ENCODE results near the gene GAPDH.
A peak's percentile ranks its signal among the peaks of the same experiment; 100 is the strongest.
"Not testable (repeated sequence)": the region's sequence is repeated elsewhere in the genome, so short reads cannot be mapped to it uniquely, and the experiment has no call there.

Gene GAPDH

DNA sequence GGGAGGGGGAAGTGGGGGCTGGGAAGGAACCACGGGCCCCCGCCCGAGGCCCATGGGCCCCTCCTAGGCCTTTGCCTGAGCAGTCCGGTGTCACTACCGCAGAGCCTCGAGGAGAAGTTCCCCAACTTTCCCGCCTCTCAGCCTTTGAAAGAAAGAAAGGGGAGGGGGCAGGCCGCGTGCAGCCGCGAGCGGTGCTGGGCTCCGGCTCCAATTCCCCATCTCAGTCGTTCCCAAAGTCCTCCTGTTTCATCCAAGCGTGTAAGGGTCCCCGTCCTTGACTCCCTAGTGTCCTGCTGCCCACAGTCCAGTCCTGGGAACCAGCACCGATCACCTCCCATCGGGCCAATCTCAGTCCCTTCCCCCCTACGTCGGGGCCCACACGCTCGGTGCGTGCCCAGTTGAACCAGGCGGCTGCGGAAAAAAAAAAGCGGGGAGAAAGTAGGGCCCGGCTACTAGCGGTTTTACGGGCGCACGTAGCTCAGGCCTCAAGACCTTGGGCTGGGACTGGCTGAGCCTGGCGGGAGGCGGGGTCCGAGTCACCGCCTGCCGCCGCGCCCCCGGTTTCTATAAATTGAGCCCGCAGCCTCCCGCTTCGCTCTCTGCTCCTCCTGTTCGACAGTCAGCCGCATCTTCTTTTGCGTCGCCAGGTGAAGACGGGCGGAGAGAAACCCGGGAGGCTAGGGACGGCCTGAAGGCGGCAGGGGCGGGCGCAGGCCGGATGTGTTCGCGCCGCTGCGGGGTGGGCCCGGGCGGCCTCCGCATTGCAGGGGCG is at the start of gene GAPDH:
GAPDH (plus strand) TSS at position 595 of the 772 bp plus-strand sequence. CDS start 316 bp downstream, outside the sequence.
- peak; percentile 99 for DNase-seq

DNA sequence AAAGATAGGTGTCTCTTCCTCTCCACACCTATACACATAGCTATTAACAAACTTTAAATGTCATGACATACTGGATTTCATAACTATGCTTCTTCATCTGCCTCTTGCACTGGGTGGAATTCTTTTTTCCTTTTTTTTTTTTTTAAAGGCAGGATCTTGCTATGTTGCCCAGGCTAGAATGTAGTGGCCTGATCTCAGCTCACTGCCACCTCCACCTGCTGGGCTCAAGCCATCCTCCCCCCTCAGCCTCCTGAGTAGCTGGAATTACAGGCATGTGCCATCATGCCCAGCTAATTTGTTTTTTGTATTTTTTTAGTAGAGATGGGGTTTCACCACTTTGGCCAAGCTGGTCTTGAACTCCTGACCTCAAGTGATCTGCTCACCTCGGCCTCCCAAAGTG is 46.1 kb upstream of the GAPDH start:
- DNase-seq, result no peak

DNA sequence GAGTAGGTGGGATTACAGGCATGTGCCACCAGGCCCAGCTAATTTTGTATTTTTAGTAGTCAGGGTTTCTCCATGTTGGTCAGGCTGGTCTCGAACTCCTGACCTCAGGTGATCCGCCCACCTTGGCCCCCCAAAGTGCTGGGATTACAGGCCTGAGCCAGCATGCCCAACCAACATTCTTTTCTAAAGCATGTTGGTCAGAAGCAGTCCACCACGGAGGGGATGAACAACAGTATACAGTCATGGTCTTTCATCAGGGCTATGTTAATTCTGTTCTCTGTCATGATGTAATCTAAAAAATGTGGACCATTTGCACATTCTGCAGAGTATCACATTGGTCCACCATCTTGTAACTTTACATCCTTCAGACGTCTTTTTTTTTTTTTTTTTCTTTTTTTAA is 44.9 kb upstream of the GAPDH start:
- peak; percentile 14 for DNase-seq

DNA sequence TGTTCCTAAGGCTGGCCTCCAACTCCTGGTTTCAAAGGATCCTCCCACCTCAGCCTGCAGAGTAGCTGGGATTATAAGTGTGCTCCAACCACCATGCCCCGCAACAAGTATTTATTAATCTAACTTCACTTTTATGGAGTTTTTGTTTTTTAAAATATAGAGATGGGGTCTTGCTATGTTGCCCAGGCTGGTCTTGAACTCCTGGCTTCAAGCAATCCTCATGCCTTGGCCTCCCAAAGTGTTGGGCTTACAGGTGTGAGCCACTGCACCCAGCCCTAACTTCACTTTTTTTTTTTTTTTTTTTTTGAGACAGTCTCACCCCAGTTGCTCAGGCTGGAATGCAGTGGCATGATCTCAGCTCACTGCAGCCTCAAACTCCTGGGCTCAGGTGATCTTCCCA is 43.6 kb upstream of the GAPDH start:
- DNase-seq, result not testable (repeated sequence)

DNA sequence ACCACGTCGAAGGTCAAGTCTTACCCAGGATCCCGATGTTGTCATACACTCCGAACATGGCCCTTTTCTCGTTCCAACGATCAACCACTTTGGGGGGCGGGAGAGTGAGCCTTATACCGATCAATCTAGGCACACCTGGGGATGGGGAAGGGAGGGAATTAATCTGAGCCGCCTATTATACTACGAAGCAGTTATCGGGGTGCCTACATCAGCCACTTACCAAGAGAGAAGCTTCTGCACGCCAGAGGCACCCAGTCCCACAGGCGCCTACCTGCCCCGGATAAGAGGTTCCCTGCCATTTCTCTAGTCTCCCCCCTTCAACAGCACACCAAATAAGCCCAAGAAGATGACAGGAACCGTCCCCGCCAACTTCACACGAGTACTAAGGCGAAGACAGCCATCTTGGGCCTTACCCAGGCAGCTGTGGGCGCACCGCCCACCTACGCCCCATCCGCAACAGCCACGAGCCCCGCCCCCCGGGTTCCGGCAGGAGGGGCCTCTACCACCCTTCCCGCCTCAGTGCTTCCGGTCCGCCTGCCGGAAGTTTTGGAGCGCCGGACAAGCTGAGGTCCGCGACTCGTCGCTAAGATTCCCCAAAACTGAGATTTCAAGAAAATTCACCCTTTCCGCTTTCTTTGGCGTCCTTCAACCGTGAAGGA is 41.4 kb upstream of the GAPDH start, which contains the start of gene MRPL51:
MRPL51 (minus strand) TSS at position 425 of the 659 bp plus-strand sequence; CDS start at position 299, 126 bp downstream.
- peak; percentile 95 for DNase-seq

DNA sequence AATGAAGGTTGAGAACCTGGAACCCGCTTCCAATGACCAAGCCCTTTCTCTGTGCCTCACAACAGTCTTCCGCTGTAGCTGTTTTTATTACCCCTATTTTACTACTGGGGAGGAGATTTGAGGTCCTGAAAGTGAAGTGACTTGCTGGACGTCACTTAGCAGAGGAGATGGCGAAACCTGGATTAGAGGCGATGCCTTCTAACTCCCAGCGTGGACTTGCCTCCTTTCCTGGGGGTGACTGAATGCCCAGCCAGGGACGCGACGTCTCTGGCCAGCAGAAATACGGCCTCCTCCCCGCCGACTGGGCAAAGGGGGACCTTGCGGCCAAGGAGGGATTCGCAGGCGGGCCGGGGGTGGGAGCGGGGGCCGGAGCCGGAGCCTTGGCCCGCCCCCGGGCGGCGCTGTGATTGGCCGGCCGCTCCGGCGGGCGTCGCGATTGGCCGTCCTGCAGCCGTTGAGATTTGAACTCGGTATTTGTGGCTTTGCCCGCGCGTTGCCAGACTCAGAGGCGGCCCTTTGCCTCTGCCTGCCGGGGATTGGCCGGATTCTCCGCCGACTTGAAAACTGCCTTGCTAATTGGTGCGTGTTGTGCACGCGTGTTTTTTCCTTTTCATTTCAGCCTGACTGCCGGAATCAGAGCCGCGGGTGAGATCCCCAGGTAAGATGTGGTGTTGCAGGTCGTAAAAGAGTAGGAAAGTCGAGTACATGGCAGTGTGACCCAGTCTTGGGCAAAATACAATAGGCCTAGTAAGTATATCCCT is 40.6 kb upstream of the GAPDH start, which contains the start of gene NCAPD2:
NCAPD2 (plus strand) TSS at position 606 of the 761 bp plus-strand sequence. CDS start 997 bp downstream, outside the sequence.
- peak; percentile 97 for DNase-seq

DNA sequence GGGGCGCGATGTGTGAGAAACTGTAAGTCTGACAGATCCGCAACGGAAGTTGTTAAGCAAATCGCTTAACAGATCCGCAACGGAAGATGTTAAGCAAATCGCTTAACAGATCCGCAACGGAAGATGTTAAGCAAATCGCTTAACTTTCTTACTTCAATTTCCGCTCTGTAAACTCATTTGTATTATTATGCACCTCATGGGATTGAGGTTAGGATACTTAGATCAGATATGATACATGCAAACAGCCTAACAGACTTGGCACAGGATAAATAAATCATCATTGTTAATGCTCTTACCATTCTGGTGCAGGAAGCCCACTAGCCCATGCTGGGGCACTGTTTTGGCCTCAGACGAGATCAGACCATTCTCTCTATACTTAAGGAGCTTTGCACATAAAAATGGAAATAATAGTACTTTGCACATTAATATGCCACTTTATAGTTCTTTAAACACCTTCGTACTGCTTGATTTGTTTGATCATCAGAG is 40.0 kb upstream of the GAPDH start:
- no peak for DNase-seq

DNA sequence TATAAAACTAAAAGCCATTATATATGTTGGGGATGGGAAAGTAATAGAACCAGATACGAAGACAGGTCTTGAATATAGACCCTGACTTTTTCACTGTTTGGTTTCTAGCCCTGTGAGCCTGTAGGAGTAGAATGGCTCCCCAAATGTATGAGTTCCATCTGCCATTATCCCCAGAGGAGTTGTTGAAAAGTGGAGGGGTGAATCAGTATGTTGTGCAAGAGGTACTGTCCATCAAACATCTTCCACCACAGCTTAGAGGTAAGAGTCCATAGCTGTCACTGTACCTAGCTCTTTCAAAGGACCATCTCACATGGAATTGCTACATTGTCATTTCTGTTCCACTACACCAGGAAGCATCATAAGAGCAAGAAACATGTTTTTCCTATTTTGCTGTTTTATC is 39.3 kb upstream of the GAPDH start:
- no peak for DNase-seq

DNA sequence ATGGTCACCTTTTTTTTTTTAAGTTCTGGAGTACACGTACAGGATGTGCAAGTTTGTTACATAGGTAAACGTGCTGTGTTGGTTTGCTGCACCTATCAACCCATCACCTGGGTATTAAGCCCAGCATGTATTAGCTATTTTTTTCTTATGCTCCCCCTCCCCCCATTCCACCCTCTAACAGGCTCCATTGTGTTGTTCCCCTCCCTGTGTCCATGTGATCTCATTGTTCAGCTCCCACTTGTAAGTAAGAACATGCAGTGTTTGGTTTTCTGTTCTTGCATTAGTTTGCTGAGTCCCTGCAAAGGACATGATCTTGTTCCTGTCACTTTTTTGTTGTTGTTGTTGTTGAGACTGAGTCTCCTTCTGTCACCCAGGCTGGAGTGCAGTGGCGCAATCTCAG is 37.0 kb upstream of the GAPDH start:
- not testable (repeated sequence) for DNase-seq

DNA sequence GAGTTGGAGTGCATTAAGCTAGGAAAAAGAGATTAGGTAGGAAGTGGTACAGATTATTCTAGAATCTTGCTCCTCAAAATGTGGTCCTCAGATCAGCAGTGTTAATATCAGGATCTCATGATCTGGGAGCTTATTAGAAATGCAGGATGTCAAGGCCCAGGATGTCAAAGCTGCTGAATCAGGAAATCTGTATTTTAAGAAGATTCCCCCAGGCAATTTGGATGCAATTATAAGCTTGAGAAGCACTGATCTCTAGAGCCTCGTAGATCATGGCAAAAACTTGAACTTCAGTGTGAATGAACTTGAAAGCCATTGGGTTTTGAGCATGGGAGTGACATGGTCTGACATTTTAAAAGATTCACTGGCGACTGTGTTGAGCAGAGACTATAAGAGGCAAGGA is 33.9 kb upstream of the GAPDH start:
- DNase-seq, result no peak

DNA sequence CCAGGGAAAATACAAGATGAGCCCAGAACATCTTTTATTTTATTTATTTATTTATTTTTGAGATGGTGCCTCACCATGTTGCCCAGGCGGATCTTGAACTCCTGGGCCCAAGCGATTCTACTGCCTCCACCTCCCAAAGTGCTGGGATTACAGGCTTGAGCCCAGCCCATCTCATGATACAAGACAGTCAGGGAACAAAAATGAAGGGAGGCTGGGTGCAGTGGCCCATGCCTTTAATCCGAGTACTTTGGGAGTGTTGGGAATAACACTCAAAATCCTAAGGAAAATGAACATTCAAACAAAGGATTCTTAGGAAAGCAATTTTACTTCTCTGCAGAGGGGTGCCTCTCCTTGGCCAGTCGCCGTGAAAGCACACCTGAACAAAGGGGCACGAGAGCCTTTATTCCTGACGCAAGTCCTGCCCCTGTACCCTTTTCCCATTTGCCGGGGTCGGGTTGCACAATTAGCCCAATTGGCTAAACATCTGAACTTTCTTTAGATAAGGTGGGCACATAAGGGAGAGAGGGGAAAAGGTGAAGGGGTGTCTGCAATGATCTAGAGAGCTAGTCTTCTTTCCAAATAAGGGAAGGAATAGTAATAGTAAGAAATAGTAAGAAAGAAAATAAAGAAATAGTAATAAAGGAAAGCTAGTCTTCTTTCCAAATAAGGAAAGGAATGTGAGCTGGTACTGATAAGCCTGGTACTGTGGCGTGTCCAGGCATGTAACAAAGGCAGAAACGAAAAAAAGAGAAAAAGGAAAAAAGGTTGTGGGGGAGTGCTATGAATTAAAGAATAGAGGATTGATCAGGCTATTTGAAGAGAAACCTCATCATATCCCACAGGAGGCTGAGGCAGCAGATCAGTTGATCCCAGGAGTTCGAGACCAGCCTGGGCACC is 27.0 kb upstream of the GAPDH start:
- peak; percentile 20 for DNase-seq

DNA sequence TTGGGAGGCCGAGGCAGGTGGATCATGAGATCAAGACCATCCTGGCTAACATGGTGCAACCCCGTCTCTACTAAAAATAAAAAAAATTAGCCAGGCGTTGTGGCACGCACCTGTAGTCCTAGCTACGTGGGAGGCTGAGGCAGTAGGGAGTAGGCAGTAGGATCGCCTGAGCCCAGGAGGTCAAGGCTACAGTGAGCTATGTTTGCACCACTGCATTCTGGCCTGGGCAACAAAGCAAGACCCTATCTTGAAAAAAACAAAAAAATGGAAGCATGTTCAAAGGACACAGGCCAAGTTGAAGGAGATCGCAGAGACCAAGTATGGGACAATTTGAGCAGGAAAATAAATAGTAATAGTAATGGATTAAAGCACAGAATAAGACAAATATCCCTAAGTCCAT is 26.2 kb upstream of the GAPDH start:
- DNase-seq, result no peak

DNA sequence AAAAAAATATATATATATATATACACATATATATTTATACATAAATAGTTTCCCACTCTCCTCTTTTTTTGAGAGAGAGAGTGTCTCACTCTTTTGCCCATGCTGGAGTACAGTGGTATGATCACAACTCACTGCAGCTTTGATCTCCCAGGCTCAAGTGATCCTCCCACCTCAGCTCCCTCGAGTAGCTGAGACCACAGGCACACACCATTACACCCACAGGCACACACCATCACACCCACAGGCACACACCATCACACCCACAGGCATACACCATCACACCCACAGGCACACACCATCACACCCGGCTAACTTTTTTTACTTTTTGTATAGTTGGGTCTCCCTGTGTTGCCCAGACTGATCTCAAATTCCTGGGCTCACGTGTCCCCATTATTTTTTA is 14.1 kb upstream of the GAPDH start:
- DNase-seq, result no peak

DNA sequence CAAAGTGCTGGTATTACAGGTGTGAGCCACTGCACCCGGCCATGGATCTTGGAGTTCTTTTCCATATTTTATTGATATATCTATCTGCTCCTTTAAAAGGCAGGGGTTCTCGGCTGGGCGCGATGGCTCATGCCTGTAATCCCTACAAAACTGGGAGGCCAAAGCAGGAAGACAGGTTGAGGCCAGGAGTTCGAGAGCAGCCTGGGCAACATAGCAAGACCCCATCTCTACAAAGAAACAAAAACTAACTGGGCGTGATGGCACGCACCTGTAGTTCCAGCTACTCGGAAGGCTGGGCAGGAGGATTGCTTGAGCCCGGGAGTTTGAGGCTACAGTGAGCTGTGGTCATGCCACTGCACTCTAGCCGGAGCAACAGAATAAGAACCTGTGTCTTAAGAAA is 12.1 kb upstream of the GAPDH start:
- no peak for DNase-seq

DNA sequence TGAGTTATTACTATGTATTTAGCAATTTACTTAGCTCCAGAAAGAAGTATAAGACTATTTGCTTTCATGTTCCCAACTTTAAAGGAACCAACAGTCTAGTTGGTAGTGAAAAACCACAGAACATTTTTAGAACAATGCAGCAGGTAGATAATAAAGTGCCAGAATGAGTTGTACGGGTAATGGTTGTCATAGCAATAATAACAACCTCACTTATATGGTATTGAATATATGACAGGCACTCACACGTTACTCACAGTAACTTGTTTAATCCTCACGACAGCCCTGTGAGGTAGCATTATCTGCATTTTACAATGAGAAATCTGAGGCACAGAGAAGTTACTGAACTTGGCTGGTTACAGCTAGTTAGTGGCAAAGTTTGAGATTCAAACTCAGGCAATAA is 10.6 kb upstream of the GAPDH start:
- DNase-seq, result no peak

DNA sequence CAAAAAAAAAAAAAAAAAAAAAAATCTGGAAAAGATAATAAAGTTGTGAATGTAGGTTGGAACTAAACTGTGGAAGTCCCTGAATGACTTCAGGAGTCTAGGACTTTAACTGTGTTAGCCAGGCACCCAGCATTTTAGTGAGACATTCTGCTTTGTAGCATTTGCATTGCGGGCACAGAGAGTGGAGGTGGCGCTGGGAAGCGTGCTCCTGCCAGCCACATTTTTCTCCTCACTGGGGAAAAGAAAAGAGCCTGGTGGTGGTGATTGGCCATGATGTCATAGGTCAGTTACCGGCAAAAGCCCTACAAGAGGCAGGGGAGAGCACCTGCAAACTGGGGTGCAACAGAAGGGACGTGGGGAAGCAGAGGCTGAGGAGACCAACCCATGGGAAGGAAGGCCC is 9.7 kb upstream of the GAPDH start:
- DNase-seq, result no peak

DNA sequence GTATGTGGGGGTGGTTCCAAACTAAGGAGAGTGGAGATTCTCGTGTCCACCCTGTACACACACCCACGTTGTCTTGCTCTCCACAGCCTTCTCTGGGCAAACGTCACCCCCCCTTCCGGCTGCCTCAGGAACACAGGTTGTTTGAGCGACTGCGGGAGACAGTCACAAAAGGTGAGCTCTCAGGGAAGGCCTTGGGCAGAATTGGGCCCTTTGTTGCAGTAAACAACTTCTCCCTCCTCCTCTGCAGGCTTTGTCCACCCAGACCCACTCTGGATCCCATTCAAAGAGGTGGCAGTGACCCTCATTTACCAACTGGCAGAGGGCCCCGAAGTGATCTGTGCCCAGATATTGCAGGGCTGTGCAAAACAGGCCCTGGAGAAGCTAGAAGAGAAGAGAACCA is 8.1 kb upstream of the GAPDH start:
- DNase-seq, result no peak

DNA sequence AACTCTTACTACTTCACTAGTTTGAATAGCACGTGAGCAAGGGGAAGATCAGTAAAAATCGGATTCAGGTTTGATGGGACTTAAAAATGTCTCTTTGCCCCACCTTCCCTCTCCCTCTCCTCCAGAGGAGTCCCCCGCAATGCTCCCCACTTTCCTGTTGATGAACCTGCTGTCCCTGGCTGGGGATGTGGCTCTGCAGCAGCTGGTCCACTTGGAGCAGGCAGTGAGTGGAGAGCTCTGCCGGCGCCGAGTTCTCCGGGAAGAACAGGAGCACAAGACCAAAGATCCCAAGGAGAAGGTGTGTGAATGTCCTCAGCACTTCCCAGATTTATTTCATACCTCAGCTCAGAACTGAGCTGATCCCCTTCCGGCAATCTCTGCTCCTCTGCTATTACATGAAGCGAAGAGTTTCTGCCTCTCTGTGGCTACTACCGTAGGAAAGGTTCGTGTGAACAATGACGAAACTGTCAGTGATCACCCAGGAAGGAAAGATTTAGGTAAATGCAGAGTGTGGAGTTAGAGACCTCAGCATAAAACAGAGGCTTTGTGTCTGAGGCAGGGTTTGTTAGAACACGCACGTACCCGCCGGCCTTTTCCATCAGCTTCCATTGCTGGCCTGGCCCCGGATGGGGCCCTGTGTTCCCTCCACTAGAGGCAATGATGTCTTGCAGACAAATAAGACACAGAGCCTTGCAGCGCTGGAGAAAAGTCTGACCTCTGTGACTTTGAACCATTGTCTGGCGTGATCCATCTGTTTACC is 7.4 kb upstream of the GAPDH start:
- no peak for DNase-seq

DNA sequence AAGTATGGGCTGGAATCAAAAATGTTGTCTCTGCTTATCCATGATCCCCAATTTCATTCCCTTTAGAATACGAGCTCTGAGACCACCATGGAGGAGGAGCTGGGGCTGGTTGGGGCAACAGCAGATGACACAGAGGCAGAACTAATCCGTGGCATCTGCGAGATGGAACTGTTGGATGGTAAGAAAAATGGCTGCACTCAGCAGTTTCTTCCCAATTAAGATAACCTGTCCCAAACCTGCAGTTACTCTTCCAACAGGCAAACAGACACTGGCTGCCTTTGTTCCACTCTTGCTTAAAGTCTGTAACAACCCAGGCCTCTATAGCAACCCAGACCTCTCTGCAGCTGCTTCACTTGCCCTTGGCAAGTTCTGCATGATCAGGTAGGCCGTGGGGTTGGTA is 6.6 kb upstream of the GAPDH start:
- no peak for DNase-seq

DNA sequence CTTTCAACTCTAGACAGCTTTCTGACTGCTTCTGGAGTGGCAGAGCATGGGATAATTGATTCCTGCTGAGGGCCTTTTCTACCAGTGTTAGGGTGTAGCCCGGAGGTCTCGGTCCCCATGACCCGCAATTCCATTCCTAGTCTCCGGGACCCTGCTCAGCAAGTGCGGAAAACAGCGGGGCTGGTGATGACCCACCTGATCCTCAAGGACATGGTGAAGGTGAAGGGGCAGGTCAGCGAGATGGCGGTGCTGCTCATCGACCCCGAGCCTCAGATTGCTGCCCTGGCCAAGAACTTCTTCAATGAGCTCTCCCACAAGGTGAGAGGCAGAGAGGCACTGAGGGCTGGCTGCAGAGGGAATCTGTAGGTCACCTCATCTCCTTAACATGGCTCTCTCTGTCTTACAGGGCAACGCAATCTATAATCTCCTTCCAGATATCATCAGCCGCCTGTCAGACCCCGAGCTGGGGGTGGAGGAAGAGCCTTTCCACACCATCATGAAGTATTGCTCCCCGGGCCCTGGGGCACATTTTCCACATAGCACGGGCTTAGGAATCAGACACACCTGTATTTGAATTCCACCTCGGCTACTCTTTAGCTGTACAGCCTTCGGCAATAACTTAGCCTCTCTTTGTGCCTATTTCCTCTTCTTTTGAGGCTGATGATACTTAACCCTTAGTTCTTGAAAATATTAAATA is 5.6 kb upstream of the GAPDH start:
- DNase-seq, result no peak

DNA sequence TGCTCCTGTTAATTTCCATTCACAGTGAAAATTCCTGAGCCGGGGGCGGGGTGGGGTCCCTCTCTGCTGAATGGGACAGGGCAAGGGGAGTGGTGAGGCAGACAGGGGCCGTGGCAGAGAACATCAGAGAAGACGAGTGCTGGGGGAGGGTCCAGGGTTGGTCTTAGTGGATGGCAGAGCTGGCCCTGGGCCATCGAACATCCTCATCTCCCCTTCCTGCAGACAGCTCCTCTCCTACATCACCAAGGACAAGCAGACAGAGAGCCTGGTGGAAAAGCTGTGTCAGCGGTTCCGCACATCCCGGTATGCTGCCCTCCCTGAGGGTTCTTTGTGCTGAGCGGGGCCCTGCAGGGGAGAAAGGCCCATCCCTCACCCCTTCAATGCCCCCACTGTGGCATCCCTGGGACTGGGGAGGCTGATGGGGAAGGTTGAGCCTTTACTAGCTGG is 5.0 kb upstream of the GAPDH start:
- no peak for DNase-seq
